Adrenal gland (tissue), 12 donors: ENCODE results near the gene SORT1. TPM values are rescaled to one million over a fixed set of nuclear protein-coding genes. Genes with fewer than 3 reads are reported as not detected.

Source experiments
- DNase-seq, 7 donors: peaks; one replicate each; pipeline ENCODE4 v3.0.0-alpha.2; 2019 to 2020
- H3K27ac ChIP-seq, 5 donors: fragments of 200-600 bp; sonication (generic) in 4 of 5; 1 replicate in 3 of 5; 2 replicates in 2 of 5; pipeline versions ENCODE4 v1.5.1 to v1.8.0; 2016 to 2020; ENCODE audit warnings: mild to moderate bottlenecking in 1 of 5
- H3K27me3 ChIP-seq: fragments of 200-600 bp; 2 replicates; pipeline ENCODE4 v1.8.0; 2021
- H3K36me3 ChIP-seq, 2 donors: fragments of 200-600 bp; replicated peaks in 1 of 2; 1 replicate in 1 of 2; 2 replicates in 1 of 2; pipeline versions ENCODE4 v1.5.1 to v1.8.0; 2018 to 2022
- H3K4me1 ChIP-seq, 2 donors: fragments of 200-600 bp; replicated peaks in 1 of 2; 1 replicate in 1 of 2; 2 replicates in 1 of 2; pipeline versions ENCODE4 v1.5.1 to v1.8.0; 2018 to 2021
- H3K4me3 ChIP-seq, 4 donors: fragments of 200-600 bp; sonication (generic) in 3 of 4; one replicate each; pipeline ENCODE4 v1.5.1; 2016 to 2018
- H3K9me3 ChIP-seq, 3 donors: fragments of 200-600 bp; sonication (generic) in 1 of 3; replicated peaks in 1 of 3; 1 replicate in 2 of 3; 2 replicates in 1 of 3; pipeline versions ENCODE4 v1.5.1 to v1.8.0; 2016 to 2021
- POLR2A ChIP-seq, 2 donors: fragments of 450-650 bp; IDR thresholded peaks; one replicate each; pipeline ENCODE4 v1.6.1; 2017; ENCODE audit warnings: antibody characterized with exemption in 2 of 2, mild to moderate bottlenecking in 2 of 2, moderate library complexity in 1 of 2
- WGBS, 4 donors: extraction: QIAGEN DNeasy Blood & Tissue Kit in 2 of 4; methylation state at CpG; one replicate each; pipeline versions ENCODE4 v1.1.5 to v1.1.7; 2013 to 2017; 5-methylcytosine and 5-hydroxymethylcytosine counted together
- intact Hi-C, 2 donors: fragments of 100-400 bp; cut with DNase I; formaldehyde crosslinking; loops; one replicate each; pipeline versions ENCODE4 v1.14.1 to v1.15.0; 2022 to 2023
- polyA plus RNA-seq, 3 donors: library from polyadenylated mRNA; stranded (reverse); fragments of 200-250 nt in 2 of 3; fragments of 350-450 nt in 1 of 3; fragmentation: Illumina TruSeq in 1 of 3; extraction: RNeasy Lipid Tissue Mini Kit (QIAGEN cat#74804) in 1 of 3; gene quantifications; one replicate each; pipeline ENCODE4 v1.2.3, GENCODE V29; 2013 to 2014
- total RNA-seq, 9 donors: library from RNA; depleted of rRNA in 4 of 9; stranded (reverse); fragments of >200 nt in 4 of 9; fragments of 120-200 nt in 1 of 9; fragmentation: NEBNext Ultra II Directional in 1 of 9; extraction: Animal tissue kit (Norgen Biotek cat#: 25700) in 1 of 9; gene quantifications; one replicate each; pipeline versions ENCODE4 v1.1.0 to v1.2.4, GENCODE V29; 2013 to 2023
- TF ChIP-seq, protein P1 (sequence below), 6 experiments: fragments of 450-650 bp in 4 of 6; fragments of 200-600 bp in 2 of 6; sonication (generic) in 1 of 6; IDR thresholded peaks; 1 replicate in 5 of 6; 2 replicates in 1 of 6; pipeline versions ENCODE4 v1.5.1 to v1.8.0; 2016 to 2021; ENCODE audit warnings: antibody characterized with exemption in 6 of 6, mild to moderate bottlenecking in 2 of 6, moderate library complexity in 1 of 6
- donor health status: healthy with polysubstance abuse.
- donor health status: Bipolar disorder and iron deficiency.
- donor health status: DM: yes; HTN: yes; CAD: no.
- donor health status: DM: no; HTN: no; CAD: no.
- donor health status: DM: no; HTN: no; CAD: no.
- donor health status: DM: yes; HTN: yes; CAD: no.

SORT1 gene
- total and polyA plus RNA-seq, 12 donors = 13.4 to 56.8 (median 37.5) TPM

DNA sequence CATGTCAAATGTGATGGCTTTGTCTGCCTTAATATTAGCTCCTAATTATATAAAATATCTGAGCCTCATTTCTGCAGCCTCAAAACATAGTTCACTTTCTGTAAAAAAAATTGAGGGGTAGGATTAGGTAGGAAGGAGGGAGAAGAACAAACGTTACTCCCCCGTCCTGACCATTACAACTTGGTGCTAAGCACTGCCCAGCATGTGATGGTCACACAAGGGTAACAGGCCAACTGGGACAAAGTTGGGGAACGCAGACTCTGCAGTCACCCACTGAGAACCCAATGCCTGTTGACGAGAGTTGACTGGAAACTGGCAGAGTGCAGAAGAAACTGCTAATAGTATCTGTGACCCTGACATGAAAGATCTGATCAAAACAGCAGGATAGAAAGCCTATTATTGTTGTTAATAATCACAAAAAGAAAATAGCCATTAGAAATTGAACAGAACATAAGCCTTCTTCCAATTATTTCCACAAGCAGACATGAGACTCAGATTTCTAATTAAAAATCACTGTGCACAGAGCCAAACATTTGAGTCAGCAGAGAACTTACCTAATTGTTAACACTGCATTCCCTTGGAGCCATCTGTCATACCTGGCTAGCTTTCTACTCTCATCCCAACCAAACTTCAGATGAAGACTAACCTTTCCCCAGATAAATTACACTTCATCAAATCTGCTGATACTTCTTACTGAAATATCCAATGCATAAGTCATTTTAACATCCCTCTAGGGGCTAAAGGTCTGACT, 5.5 kb downstream of the SORT1 start:
- peaks cover 31 to 80% of the 10 kb centered on the region in 2 donors for H3K4me1 ChIP-seq

DNA sequence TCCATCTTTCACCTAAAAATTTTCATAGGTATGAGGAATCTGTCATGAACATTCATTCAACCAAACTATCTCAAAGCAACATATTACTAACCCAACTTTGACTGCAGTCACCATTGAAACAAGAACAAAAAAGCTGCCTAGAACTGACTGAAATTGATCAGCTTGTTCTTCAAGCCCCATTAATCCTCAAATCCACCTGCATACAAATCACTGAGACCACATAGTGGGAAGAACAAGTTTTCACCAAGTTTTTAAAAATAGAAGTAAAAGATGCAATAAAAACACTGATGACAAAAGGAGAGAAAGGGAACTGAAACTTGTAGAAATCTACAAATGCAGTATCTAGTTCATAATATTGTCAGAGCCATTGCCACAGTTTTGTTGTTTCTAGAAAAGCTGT, 6.1 kb downstream of the SORT1 start:
- no peaks in the 10 kb centered on the region for H3K9me3 ChIP-seq
- no peaks in the 10 kb centered on the region for H3K27me3 ChIP-seq
- no peak for TF ChIP-seq POLR2A (IDR thresholded peaks at IDR 0.05)
- TF ChIP-seq, protein P1, sequence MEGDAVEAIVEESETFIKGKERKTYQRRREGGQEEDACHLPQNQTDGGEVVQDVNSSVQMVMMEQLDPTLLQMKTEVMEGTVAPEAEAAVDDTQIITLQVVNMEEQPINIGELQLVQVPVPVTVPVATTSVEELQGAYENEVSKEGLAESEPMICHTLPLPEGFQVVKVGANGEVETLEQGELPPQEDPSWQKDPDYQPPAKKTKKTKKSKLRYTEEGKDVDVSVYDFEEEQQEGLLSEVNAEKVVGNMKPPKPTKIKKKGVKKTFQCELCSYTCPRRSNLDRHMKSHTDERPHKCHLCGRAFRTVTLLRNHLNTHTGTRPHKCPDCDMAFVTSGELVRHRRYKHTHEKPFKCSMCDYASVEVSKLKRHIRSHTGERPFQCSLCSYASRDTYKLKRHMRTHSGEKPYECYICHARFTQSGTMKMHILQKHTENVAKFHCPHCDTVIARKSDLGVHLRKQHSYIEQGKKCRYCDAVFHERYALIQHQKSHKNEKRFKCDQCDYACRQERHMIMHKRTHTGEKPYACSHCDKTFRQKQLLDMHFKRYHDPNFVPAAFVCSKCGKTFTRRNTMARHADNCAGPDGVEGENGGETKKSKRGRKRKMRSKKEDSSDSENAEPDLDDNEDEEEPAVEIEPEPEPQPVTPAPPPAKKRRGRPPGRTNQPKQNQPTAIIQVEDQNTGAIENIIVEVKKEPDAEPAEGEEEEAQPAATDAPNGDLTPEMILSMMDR (IDR thresholded peaks at IDR 0.05) = no peak
- H3K4me3 ChIP-seq = peak overlapping the region in 1 of 4 donors; percentile 12
- peak overlapping the region in 4 of 5 donors; percentile 54 to 86 (median 79) for H3K27ac ChIP-seq
- no peaks in the 10 kb centered on the region for H3K36me3 ChIP-seq
- intact Hi-C loops = no loop called here
- DNase-seq = no peak
- H3K4me1 ChIP-seq = peaks cover 31 to 75% of the 10 kb centered on the region in 2 donors

More for the DNA sequence above, 5.5 kb downstream of the SORT1 start:
- peak in 4 of 7 donors; percentile 41 to 61 (median 45) for DNase-seq
- Histone ChIP-seq H3K27me3 (no peaks in the 10 kb centered on the region), H3K4me3 (peak overlapping the region in 1 of 4 donors; percentile 24), H3K27ac (peak overlapping the region; percentile 53 to 86 (median 79)), H3K9me3 (no peaks in the 10 kb centered on the region), H3K36me3 (no peaks in the 10 kb centered on the region)
- intact Hi-C loops = no loop called here
- WGBS, 4 donors = 22 to 28% (median 24%) methylated on average over 4 of the region's 4 CpGs
- TF ChIP-seq POLR2A (IDR thresholded peaks at IDR 0.05) = peak in 1 of 2 donors; percentile 38
- TF ChIP-seq, protein P1 (IDR thresholded peaks at IDR 0.05) = no peak

DNA sequence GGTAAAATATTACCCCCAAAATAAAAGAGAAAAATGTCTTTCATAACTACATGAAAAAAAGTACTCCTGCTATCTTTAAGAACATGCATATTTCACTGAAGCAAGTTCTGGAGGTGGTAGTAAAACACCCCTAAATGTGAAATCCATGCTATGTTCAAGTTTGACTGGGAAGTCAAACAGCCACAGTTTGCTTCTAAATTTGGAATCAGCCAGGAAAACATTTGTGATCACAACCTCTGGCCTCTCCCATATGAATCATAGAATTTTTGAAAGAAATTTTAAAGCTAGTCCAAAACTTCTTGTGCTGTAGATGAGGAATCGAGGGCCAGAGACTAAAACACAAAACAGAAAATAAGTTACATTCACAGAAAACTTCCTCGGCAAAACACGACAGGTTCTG, 6.6 kb downstream of the SORT1 start:
- DNase-seq = no peak
- 4 to 9% (median 6%) methylated on average over 3 of the region's 3 CpGs for WGBS, 4 donors
- H3K36me3 ChIP-seq = no peaks in the 10 kb centered on the region
- peak overlapping the region in 4 of 5 donors; percentile 54 to 86 (median 79) for H3K27ac ChIP-seq
- TF ChIP-seq POLR2A (IDR thresholded peaks at IDR 0.05) = no peak
- TF ChIP-seq, protein P1 (IDR thresholded peaks at IDR 0.05) = no peak
- no peaks in the 10 kb centered on the region for H3K9me3 ChIP-seq
- H3K27me3 ChIP-seq = no peaks in the 10 kb centered on the region
- intact Hi-C loops = no loop called here
- peaks cover 34 to 70% of the 10 kb centered on the region in 2 donors for H3K4me1 ChIP-seq
- H3K4me3 ChIP-seq = peak overlapping the region in 1 of 4 donors; percentile 14

DNA sequence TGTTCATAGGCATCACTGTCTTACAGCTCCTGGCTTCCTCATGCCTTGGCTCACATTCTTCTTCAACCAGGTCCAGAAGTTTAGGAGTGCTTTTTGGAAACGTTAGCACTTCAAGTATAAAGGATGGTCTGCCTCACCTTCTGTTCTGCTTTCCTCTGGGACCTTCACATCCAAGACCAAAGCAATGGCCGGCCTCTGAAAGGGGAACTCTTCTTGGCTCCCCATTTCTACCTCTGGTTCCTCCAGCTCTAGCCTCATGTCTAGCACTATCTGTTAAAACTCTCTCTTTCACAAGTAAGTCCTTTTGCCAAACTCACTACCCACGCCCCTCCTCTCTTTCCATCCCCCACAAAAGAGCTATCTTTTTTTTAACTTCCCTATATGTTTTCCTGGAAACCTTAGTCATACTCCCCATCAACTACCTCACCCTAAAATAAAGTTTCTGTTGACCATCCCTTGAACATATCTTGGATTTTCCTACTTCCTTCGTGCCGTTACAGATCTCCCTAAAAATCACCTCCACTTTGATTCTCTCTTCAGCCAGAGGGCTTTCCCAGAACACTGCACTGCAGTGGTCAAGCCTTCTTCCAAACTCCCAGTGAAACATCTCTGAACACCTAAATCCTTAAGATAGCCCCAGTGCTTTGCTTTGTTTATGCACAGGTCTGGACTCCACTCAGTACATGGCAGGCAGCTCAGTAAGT, 7.9 kb downstream of the SORT1 start:
- Histone ChIP-seq H3K27me3 (no peaks in the 10 kb centered on the region), H3K4me3 (no peak overlapping the region), H3K36me3 (no peaks in the 10 kb centered on the region), H3K4me1 (peaks cover 45 to 71% of the 10 kb centered on the region in 2 donors), H3K27ac (peak overlapping the region in 2 of 5 donors; percentile 40 to 86), H3K9me3 (no peaks in the 10 kb centered on the region)
- TF ChIP-seq, protein P1 (IDR thresholded peaks at IDR 0.05) = no peak
- no peak for TF ChIP-seq POLR2A (IDR thresholded peaks at IDR 0.05)
- 72 to 82% (median 77%) methylated on average over 5 of the region's 5 CpGs for WGBS, 4 donors
- no peak for DNase-seq
- intact Hi-C loops = no loop called here
